NCI-H82 treated with DMSO at 0.1 percent for 48 hours (cell line): ENCODE measurements around the gene ZNF512B.

Experiments used
- DNase-seq: peaks from one replicate; lab custom pipeline; 2025; ENCODE audit not compliant: unreplicated experiment; lab: John Stamatoyannopoulos, UW

The ZNF512B gene

DNA sequence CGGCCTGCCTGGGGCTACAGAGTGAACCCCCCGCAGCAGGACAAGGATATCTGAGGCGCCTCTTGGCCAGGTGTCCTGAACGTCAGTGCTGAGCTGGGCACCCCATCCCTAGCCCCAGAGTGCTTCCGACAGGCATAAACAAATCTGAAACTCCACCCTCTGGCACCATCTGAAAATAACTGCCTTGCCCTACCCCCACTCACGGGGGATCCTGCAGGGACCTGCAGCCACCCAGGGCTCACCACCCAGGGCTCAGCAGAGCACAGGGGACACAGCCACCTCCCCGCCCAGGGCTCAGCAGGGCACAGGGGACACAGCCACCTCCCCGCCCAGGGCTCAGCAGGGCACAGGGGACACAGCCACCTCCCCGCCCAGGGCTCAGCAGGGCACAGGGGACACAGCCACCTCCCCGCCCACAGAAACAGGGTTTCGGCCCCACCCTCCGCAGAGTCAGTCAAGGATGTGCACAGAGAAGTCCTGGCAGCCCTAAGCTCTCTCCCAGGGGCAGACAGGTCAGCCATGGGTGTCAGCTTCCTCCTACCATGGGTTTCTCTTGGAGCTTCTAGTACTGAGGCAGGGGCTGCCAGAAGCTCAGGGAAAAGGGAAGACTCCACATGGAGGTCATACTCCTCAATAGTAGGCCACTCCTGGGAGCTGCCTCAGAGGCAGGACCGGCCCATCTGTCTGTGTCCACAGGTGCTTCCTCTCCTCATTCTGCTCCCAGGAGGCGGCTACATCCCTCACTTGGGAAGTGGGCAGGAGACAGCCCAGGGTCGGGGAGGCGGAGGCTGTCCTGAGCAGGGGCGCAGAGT lies 18.1 kb downstream of the ZNF512B start:
- DNase-seq: no peak

DNA sequence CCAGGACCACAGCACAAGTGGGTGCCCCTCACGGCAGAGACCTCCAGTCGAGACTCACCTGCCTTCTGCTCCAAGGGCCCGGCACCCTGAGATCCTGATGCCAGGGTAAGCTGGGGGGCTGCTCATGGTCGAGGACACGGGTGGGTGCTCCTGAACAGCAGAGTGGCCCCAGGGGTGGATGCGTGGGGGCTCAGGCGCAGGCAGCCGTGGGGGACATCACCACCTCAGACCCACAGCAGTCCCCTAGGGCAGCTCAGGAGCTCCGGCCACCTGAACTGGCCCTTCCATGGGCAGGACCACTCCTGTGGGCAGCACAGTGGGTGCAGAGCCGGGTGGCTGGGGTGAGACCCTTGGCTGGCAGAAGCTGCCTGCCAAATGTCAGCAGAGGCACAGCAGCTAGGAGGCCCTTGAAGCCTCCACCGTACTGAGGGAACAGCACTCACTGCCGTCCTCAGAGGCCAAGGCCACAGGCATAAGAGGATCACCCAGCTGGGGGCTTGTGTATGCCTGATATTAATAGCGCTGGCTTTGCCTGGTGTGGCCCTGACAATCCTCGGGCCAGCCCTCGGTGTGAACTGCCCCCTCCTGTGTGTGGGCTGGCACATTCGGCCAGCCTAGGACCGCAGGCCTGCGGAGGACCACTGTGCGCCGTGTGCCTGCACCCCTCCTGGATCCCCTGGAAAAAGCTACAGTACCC lies 18.9 kb downstream of the ZNF512B start:
- no peak for DNase-seq

DNA sequence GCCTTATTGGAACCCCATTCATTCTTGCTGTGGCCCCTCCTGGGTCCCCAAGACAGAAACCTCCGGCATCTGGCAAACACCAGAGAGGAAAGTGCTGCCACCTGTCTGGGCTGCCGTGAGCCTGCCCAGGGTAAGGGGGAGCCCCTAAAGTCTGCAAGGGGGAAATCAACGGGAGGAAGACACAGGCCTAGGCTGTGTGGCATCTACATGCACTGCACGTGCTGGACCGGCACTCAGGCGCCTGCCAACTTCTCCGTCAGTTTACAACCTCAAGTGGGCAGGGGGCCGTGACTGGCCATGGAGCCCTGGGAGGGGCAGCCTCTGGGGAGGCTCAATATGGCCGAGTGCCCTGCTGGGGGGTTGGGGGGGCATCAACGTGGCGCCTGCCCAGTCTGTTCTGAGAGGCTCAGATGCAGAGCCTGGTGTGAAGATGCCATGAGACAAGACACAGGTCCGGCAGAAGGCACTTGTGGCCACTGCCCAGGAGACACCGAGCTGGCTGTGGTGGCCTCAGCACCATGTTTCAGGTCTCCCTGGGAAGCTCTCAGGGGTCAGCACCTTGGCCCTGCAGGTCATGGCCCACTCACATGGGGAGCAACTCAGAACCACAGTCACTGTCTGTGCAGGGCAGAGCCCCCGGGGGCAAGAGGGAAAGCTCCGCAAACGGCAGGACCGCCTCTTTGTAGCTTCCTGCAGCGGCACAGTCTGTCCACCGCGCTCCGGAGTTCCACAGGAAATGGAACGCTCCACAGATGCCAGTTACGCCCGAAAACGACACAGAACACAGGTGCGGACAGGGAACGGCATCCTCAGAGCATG lies 21.9 kb downstream of the ZNF512B start:
- DNase-seq: no peak

DNA sequence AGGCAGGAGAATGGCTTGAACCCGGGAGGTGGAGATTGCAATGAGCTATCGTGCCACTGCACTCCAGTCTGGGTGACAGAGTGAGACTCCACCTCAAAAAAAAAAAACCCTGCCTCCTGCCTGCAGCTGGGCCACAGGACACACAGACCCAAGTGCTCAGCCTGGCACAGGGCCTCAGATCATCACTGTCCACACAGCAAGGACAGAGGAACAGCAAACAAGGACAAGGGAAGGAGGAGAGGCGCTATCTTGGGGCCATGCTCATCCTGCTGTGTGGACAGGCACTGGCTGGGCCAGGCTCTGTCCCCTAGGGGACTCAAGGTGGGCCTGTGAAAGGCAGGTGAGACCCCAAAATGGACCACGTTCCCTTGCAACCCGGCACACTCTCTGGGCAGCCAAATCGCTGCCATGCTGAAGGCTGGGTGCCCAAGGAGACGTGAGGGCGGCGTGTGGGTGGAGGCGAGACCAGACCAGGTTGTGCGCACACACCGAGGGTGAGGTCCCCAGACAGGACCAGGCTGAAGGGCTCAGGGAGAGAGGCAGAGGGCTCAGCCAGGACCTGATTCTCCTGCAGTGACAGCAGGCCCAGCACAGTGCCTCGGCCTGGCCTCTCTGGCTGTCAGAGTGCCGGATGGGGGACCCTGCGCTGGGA lies 22.6 kb downstream of the ZNF512B start:
- DNase-seq: no peak

DNA sequence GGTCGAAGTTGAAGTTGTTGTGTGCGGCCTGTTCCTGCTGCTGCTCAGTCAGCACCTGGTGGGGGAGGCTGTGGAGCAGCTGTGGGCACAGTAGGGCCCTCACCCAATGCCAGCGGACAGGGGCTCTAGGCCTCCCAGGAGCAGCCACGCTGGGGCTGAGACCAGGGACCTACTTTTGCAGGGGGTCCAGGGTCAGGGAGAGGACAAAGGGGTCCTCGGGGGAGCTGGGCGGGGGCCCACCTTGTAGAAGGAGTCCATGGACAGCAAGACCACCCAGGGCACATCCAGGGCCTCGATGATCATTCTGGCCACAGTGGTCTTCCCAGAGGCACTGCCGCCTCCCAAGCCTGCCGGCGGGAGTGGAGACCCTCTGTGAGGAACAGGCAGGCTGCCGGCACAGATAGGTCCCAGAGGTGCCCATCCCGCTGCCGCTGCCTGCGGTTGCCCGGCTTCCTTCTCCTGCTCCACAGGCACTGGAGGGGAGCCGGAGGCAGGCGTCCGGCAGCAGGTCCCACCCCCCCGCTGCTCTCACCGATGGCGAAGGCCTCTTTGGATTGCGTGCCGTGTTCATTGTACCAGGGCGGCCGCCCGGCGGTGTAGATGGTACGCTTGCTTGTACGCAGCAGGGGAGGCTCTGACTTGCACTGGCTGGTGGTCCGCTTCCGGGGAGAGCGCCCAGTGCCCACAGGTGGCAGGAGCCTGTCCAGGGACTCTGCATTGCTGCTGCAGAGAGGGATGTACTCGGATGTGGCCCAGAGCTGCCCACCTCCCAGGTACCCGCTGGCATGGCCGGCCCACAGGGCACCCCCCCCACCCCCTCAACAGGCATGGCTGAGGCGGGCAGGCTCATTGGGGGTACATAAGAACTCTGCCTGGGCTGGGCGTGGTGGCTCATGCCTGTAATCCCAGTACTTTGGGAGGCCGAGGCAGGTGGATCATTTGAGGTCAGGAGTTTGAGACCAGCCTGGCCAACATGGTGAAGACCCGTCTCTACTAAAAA lies 23.5 kb downstream of the ZNF512B start:
- DNase-seq: no peak

DNA sequence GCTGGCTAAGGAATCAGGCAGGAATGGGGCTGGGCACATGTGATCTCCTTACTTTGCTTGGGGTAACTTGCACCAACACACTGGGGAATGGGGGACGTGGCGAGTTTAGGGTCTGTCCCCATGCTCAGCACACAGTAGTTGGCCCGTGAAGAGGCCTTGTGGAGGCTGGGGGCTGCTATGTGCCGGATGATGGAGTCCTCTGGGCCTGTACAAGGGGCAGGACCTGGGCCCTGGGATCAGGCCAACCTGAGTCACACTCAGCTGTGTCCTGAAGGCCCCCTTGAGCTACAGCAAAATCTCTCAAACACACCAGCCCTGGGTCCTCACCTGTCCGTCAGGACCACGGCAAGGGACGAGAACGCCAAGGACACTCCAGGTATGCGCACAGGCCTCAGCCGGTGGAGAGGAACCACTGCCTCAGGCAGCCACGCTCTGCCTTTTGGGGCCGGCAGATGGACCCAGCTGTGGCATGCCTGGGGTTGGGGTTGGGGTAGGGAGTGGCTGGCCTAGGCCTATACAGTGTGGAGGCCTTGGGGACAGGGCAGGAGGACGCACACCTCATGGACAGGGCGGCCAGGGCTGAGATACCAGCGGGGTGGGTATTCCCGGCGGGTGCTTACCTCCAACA lies 24.6 kb downstream of the ZNF512B start:
- no peak for DNase-seq

DNA sequence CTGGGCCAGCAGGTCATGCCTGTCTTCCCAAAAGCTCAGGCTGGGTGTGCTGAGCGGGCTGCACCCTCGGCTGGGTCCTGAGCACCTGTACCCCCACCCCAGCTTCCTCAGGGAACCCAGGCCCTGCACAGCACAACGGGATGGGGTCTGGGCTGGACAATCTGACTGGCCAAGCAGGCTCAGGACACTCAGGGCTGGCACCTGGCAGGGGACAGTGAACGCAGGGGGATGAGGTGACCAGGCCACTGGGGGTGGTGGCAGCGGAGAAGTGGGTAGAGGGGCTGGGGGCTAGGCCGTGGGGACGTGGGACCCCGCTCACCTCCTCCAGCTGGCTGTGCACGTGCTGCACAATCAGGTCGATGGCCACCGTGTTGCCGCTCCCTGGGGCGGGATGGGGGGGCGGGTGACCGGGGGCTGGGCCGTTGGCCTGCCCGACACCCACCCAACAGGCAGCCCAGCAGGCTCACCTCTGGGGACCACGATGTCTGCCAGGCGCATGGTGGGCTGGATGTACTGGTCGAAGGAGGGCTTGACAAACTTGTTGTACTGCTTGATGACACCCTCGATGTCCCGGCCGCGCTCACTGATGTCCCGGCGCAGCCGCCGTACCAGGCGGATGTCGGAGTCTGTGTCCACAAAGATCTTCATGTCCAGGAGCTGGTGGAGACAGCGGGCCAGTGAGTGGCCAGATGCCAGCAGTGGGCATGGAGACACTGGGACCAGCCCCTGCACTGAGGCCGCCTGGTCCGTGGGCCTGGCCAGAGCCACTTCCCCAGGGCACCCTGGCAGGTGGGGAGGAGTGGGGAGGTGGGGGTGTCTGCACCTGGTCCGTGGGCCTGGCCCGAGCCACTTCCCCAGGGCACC lies 25.4 kb downstream of the ZNF512B start:
- no peak for DNase-seq

DNA sequence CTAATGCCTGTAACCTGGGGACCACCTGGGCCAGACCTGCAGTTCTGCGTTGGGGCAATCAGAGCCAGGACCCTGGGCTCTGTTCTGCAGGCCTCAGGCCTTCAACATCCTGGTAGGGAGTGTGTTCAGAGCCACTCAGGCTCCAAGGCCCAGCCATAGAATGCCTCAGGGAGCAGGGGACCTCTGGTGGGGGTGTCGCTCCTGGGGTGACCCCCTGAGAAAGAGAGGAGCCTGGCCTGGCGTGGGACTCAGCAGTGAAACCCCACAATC lies 26.0 kb downstream of the ZNF512B start:
- no peak for DNase-seq

DNA sequence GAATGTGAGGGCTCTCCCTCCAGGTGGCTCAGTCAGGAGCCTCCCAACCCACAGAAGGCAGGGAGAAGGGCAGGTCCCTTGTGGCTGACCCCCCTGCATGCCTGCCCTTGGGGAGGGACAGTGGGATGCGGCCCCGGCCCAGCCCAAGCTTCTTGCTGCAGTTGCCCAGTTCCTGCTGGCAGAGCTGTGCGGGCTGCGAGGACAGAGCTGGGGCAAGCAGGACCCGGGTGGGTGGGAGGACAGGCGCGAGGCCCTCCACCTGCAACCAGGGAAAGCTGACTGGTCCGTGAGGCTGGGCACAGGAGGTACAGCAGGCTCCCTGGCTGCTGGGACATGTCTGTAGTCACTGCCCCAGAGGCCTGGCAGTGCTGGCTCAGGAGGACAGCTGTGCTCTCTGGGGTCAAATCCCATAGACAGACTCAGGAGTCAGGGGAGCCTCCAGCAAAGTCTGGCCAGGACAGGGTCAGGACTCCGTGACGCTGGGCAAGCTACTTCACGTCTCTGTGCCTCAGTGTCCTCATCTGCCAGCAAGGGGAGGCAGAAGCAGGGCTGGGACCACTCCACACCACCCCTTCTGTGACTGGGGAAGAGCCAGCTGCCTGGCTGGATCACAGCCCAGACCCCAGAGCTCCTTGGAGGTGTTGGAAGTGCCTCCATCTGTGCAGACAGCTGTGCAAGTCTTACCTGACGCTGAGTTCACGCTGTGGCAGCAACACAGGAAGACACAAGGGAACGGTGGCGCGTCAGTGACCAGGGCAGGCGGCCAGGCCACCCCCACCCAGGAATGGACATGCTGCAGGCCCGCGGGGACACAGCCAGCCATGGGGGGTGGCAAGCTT lies 26.5 kb downstream of the ZNF512B start:
- no peak for DNase-seq

DNA sequence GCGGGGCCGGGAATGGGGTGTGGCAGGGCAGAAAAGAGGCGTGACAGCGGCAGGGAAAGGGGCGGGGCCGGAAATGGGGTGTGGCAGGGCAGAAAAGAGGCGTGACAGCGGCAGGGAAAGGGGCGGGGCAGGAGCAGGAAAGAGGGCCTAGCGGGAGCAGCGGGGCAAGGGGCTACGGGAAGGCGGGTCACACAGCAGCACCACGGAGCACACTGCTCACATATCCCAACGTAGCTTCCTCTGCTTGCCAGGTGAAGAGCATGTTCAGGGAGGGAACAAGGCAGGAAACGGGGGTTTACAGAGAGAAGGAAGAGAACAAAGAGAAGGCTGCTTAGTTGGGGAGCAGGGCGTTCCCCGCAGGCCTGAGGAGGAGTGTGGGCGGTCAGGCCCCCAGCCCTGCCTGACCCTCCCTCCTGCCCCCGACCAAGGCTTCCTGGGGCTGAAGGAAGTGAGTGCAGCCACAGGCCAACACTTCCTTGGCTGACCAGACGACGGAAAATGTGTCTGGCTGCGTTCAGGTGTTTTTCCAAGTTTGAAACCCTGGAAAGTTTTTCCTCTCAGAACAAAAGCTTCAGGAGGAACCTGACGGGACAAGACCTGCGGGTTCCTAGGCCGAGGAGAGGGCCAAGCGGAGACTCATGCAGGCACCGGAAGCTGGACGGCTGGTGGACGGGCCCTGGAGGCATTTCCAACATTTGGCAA lies 27.3 kb downstream of the ZNF512B start:
- no peak for DNase-seq

DNA sequence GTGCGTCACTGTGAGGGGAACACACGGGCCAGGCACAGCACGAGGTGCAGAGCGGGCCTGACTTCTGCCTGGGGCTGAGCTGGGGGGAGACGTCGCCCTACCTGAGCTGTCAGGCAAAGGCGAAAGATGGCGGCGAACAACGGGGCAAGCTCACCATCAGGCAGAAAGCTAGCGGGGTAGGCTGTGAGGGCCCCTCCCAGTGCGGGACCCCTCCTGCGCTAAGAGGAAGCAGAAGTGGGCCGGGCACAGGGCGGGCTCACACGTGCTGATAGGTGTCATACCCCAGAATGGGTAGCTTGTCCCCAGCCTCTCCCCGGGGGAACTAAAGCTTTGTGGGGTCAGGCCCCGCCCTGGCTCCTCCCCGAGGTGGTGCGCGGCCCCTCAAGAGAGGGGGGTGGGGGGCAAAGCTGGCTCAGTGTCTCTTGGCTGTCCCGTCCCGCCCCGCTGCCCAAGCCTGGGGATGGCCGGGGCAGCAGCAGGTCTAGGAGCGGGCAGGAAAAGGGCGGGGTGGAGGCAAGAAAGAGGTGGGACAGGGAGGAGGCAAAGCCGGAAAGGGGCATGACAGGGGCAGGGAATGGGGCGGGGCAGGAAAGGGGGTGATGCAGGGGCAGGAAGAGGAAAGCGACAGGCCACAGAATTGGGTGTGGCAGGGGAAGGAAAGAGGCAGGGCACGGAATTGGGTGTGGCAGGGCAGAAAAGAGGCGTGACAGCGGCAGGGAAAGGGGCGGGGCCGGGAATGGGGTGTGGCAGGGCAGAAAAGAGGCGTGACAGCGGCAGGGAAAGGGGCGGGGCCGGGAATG lies 28.2 kb downstream of the ZNF512B start:
- DNase-seq: no peak

DNA sequence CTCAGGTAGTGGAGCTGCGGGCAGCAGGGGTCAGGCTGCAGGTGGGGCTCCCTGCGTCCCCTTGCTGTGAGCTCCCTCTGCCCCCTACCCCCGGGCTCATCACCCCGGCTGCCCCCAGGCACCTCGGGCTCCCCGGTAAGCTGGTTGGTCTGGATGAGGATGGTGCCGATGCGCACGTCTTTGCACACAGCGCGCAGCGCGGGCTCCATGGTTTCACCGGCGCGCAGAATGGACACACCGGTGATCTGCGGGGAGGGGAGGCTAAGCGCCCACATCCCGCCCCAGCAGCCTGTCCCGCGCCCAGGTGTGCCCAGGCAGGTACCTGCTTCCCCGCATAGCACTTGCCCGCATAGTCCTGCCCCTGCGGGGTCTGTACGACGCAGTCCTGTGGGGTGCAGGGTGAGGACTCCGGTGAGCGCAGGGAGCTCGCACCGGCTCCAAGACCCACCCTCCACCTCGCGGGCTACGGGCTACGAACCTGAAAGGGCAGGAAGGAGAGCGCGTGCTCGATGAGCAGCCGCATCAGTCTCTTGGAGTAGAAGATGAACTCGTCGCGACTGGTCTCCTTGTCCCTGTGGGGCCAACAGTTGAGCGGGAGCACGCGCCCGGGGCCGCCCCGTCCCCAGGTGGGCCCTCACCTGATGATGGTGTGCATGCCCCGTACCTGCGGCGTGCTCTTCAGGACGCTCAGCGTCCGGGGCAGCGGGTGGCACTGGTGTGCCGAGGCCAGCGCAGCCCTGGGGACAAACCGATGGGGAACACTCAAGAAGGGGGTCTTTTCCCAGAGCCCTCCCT lies 29.1 kb downstream of the ZNF512B start:
- DNase-seq: no peak

DNA sequence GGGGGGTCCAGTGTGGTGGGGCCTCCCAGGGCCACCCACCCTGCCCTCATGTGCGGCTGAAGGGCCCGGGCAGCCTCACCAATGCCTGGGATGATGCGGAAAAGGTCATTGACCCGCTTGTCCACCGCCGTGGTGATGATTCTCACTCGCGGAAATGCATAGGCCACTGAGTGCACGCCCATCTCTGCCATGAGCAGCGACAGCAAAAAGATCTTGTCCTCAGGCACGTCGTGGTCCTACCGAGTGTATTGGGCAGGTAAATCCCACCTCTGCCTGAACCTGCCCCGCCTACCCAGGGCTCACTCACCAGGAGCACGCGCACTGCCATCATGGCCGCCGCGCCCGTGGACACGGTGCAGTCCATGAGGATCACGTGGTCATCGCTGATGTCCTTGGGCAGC lies 29.7 kb downstream of the ZNF512B start:
- DNase-seq: no peak

DNA sequence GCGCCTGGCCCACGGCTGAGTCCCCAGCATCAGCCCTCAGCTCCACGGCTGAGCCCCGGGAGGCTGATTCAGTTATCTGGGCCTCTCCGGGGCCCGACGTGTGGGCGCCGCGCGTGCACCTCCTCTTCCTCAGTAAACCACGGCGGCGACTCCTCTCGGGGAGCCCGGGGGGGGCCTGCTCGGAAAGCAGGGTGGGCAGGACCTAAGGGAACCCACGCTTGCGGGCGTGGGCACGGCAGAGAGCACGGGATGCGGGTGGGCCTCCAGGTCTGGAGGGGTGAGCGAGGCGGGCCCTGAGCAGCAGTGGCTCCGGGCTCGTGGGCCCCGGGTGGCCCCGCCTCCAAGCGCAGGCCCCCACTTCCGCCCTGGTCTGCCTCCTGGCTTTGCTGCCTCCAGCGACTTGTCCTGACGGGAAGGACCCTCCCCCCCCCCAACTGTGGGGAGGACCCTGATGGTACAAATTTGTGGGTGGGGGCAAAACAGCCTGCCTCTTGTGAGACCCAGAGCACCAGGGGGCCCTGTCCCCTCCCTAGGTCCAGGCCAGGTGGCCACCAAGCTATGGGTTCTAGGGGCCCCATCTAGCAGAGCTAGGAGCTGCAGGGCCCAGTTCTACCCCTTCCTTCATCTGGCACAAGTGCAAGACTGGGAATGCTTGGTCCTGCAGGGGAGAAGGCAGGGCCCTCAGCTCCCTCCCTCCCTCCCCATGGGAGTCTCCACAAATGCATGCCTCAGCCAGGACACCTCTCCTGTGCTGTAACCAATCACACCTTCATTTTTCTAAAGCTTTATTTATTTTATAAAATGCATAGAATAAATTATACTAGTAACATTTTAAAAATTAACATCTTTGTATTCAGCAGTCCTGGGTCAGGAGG lies 30.4 kb downstream of the ZNF512B start:
- no peak for DNase-seq

DNA sequence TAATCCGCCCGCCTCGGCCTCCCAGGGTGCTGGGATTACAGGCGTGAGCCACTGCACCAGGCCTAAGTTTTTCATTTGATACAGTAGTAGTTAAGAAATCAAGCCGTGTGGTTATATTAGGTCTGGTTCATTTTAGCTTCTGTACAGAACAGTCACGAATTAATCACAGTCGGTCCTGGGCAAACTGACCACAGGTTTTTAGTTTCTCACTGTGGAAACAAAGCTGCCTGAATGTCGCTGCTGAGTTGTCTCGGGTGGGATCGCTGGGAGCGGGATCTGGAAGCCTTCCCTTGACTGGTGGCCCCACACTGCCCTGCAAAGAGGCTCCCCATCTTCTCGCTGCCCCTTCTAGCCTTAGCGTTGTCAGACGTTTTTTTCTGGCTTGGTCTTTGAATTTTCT lies 32.1 kb downstream of the ZNF512B start:
- DNase-seq: no peak
